ENCODE measurements around the gene MYOT.
A peak's percentile ranks its signal among the peaks of the same experiment; 100 is the strongest.

MYOT gene

GRCh38 chr5:137867664-137868063 lies at the start of gene MYOT:
Gene MYOT (plus strand): TSS chr5:137867860. CDS start chr5:137870652, 2,792 bp downstream.
- FAIRE-seq (no peak), DNase-seq (ENCODE audit: insufficient read length, low spot score) (no peak)
- TF ChIP-seq CTCF (IDR thresholded peaks at IDR 0.05; ENCODE audit: insufficient read depth, missing control alignments), result no peak

GRCh38 chr5:137819766-137820165 lies 47.9 kb upstream of the MYOT start:
- DNase-seq (ENCODE audit: insufficient read length, low spot score) (no peak), FAIRE-seq (no peak)
- no peak for TF ChIP-seq CTCF (IDR thresholded peaks at IDR 0.05; ENCODE audit: insufficient read depth, missing control alignments)

- DNase-seq (ENCODE audit: insufficient read length, low spot score) (peak; percentile 33), FAIRE-seq (no peak)
- TF ChIP-seq CTCF (IDR thresholded peaks at IDR 0.05; ENCODE audit: insufficient read depth, missing control alignments), result peak; percentile 70
These were observed 45.4 kb upstream of the MYOT start for GRCh38 chr5:137822158-137822764.

- no peak for TF ChIP-seq CTCF (IDR thresholded peaks at IDR 0.05; ENCODE audit: insufficient read depth, missing control alignments)
- DNase-seq (ENCODE audit: insufficient read length, low spot score) (no peak), FAIRE-seq (no peak)
These were observed 44.7 kb upstream of the MYOT start for GRCh38 chr5:137822984-137823383.

- FAIRE-seq, result no peak
- no peak for TF ChIP-seq CTCF (IDR thresholded peaks at IDR 0.05; ENCODE audit: insufficient read depth, missing control alignments)
- no peak for DNase-seq (ENCODE audit: insufficient read length, low spot score)
These were observed 42.5 kb upstream of the MYOT start for GRCh38 chr5:137825165-137825564.

- TF ChIP-seq CTCF (IDR thresholded peaks at IDR 0.05; ENCODE audit: insufficient read depth, missing control alignments), result no peak
These were observed 41.6 kb upstream of the MYOT start for GRCh38 chr5:137826067-137826466.

GRCh38 chr5:137828180-137828579 lies 39.5 kb upstream of the MYOT start:
- FAIRE-seq (no peak), DNase-seq (ENCODE audit: insufficient read length, low spot score) (no peak)

More at GRCh38 chr5:137826067-137826466, 41.6 kb upstream of the MYOT start:
- no peak for FAIRE-seq
- no peak for DNase-seq (ENCODE audit: insufficient read length, low spot score)

More at GRCh38 chr5:137828180-137828579, 39.5 kb upstream of the MYOT start:
- TF ChIP-seq CTCF (IDR thresholded peaks at IDR 0.05; ENCODE audit: insufficient read depth, missing control alignments), result no peak

All from D721Med (cell line).